GM23248 (cell line): ENCODE results near the gene SMC3. TPM values are rescaled to one million over a fixed set of nuclear protein-coding genes. Genes with fewer than 3 reads are reported as not detected.

ENCODE experiments used
- DNase-seq: peaks from one replicate; pipeline ENCODE4 v3.0.0-alpha.2; 2015
- H2AFZ ChIP-seq: fragments of 200-600 bp; sonication (generic); 2 replicates; pipeline ENCODE4 v1.6.1; 2016; ENCODE audit warnings: antibody characterized with exemption
- H3F3A ChIP-seq: fragments of 200-600 bp; sonication (generic); 2 replicates; pipeline ENCODE4 v1.6.1; 2016; ENCODE audit warnings: mild to moderate bottlenecking, antibody characterized with exemption, mixed run types; ENCODE audit not compliant: insufficient read depth
- H3K27ac ChIP-seq: fragments of 200-600 bp; sonication (generic); 2 replicates; pipeline ENCODE4 v1.5.1; 2016; ENCODE audit warnings: mild to moderate bottlenecking
- H3K27me3 ChIP-seq: fragments of 200-600 bp; sonication (generic); replicated peaks from 2 replicates; pipeline ENCODE4 v1.6.1; 2016; ENCODE audit warnings: mild to moderate bottlenecking; ENCODE audit not compliant: insufficient read depth
- H3K36me3 ChIP-seq: fragments of 200-600 bp; sonication (generic); 2 replicates; pipeline ENCODE4 v1.6.1; 2016; ENCODE audit warnings: low read depth, mild to moderate bottlenecking
- H3K4me1 ChIP-seq: fragments of 200-600 bp; sonication (generic); 2 replicates; pipeline ENCODE4 v1.6.1; 2016; ENCODE audit warnings: mild to moderate bottlenecking; ENCODE audit not compliant: insufficient read depth
- H3K4me2 ChIP-seq: fragments of 200-600 bp; sonication (generic); one replicate; pipeline ENCODE4 v1.6.1; 2016; ENCODE audit warnings: mild to moderate bottlenecking; ENCODE audit not compliant: unreplicated experiment
- H3K4me3 ChIP-seq: fragments of 200-600 bp; sonication (generic); 2 replicates; pipeline ENCODE4 v1.5.1; 2016; ENCODE audit warnings: mild to moderate bottlenecking
- H3K79me2 ChIP-seq: fragments of 200-600 bp; sonication (generic); 2 replicates; pipeline ENCODE4 v1.6.1; 2016; ENCODE audit warnings: mild to moderate bottlenecking; ENCODE audit not compliant: insufficient read depth
- H3K9ac ChIP-seq: fragments of 200-600 bp; sonication (generic); 2 replicates; pipeline ENCODE4 v1.6.1; 2016; ENCODE audit warnings: mild to moderate bottlenecking
- H3K9me2 ChIP-seq: fragments of 200-600 bp; sonication (generic); 2 replicates; pipeline ENCODE4 v1.6.1; 2016; ENCODE audit warnings: mixed run types, mild to moderate bottlenecking, moderate library complexity; ENCODE audit not compliant: insufficient read depth
- H3K9me3 ChIP-seq: fragments of 200-600 bp; sonication (generic); one replicate; pipeline ENCODE4 v1.6.1; 2017; ENCODE audit warnings: low read depth
- H4K20me1 ChIP-seq: fragments of 200-600 bp; sonication (generic); 2 replicates; pipeline ENCODE4 v1.6.0; 2016; ENCODE audit not compliant: insufficient read depth
- EZH2 ChIP-seq: fragments of 200-600 bp; sonication (generic); IDR thresholded peaks from 2 replicates; pipeline ENCODE4 v1.6.1; 2018; ENCODE audit warnings: antibody characterized with exemption, mild to moderate bottlenecking; ENCODE audit not compliant: insufficient read depth, poor library complexity, severe bottlenecking
- EZH2phosphoT487 ChIP-seq: fragments of 200-600 bp; sonication (generic); IDR thresholded peaks from 2 replicates; pipeline ENCODE4 v1.6.1; 2018; ENCODE audit warnings: antibody characterized with exemption, moderate library complexity, mild to moderate bottlenecking, low read depth; ENCODE audit not compliant: insufficient read depth
- WGBS, 2 experiments: methylation state at CpG; one replicate each; pipeline ENCODE4 v1.1.6; 2015 to 2017; ENCODE audit warnings: low lambda C conversion rate in 2 of 2, low coverage in 1 of 2; ENCODE audit errors: missing lambda C conversion rate in 2 of 2; 5-methylcytosine and 5-hydroxymethylcytosine counted together
- in situ Hi-C: fragments of 300-500 bp; cut with MboI; formaldehyde crosslinking; loops from 2 replicates; pipeline ENCODE4 v1.15.0; 2020
- polyA plus RNA-seq: library from polyadenylated mRNA; unstranded; fragments of >200 nt; fragmentation: Nextera tagmentation; extraction: Ambion mirVana; gene quantifications from 2 replicates; pipeline ENCODE4 v1.2.1, GENCODE V29; 2016
- total RNA-seq: library from RNA; depleted of rRNA; stranded (reverse); fragments of >200 nt; shearing (Covaris generic); gene quantifications from 2 replicates; pipeline ENCODE4 v1.2.3, GENCODE V29; 2014

Gene SMC3
- total and polyA plus RNA-seq, 2 experiments from 2014 or later = 17.8 to 60.5 TPM

DNA sequence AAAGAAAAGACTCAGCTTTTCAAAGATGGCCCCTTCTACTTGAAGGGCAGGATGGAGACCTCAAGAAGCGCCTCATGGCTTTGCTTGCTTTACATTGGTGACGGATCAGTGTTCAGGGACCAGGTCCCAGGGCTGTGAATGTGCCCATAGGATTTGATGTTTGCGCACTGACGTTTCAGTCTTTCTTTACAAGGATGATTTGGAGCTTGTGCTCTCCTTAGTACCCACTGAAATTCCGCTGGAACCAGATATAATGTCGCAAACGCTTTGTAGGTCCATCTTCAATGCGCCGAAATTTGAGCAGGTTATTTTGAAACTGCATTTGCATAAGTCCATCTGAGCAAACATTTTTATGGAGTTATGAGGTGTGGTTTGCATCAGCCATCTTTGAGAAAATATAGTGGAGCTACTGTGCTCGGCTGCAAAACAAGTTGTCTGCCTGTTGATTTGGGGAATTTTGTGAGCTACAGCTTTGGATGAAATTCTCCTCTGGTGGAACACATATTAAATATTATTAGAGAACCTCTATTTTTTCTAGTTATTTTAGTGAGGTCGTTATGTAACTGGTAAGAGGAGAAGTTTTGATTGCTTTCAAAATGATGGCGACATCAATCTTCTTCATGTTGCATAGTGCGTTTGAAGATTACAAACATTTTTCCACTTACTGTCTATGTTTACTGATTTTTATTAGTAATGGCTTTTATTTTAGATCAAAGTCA is 79.1 kb downstream of the SMC3 start:
- 77 to 78% methylated on average over 13 of the region's 13 CpGs for WGBS, 2 experiments
- Histone ChIP-seq H3K4me3 (no peak overlapping the region), H3K9me2 (no peaks in the 10 kb centered on the region), H3K4me2 (no peak overlapping the region), H3K36me3 (no peaks in the 10 kb centered on the region), H3K27me3 (peaks cover 61% of the 10 kb centered on the region), H3K4me1 (0 out of 2 replicates have a peak, but pooled peaks cover 4% of the 10 kb centered on the region), H3K27ac (no peak overlapping the region), H3K9ac (no peak overlapping the region), H3F3A (peaks cover 8% of the 10 kb centered on the region; the same call in 1 of the 2 replicates), H3K79me2 (no peaks in the 10 kb centered on the region), H3K9me3 (no peaks in the 10 kb centered on the region), H2AFZ (no peak overlapping the region), H4K20me1 (no peaks in the 10 kb centered on the region)
- DNase-seq = no peak
- TF ChIP-seq EZH2 (no peak), EZH2phosphoT487 (no peak)
- in situ Hi-C loops = no loop called here

DNA sequence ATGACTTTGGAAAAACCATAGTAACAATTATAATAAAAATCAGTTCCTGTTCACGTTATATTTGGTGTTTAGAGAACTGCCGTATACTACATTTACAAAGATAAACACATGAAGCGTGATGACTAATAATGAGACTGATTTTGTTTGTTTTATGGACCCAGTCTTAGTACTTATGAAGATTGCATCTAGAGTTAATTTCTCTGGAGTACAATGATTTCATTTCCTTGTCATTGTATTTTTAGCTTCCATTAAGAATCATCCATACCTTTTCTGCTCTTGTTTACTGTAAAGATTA is 79.6 kb downstream of the SMC3 start:
- Histone ChIP-seq H4K20me1 (no peaks in the 10 kb centered on the region), H3K9me2 (no peaks in the 10 kb centered on the region), H3K27ac (no peak overlapping the region), H3K4me2 (no peak overlapping the region), H3K4me1 (peaks cover 8% of the 10 kb centered on the region; the same call in 1 of the 2 replicates), H3K36me3 (no peaks in the 10 kb centered on the region), H3K9me3 (no peaks in the 10 kb centered on the region), H3K79me2 (no peaks in the 10 kb centered on the region), H3K4me3 (no peak overlapping the region), H2AFZ (no peak overlapping the region), H3K9ac (no peak overlapping the region), H3F3A (peaks cover 13% of the 10 kb centered on the region), H3K27me3 (peaks cover 55% of the 10 kb centered on the region)
- TF ChIP-seq EZH2 (no peak), EZH2phosphoT487 (no peak)
- in situ Hi-C loops = no loop called here
- no peak for DNase-seq
- WGBS, 2 experiments = 77 to 81% methylated on average over 3 of the region's 3 CpGs

DNA sequence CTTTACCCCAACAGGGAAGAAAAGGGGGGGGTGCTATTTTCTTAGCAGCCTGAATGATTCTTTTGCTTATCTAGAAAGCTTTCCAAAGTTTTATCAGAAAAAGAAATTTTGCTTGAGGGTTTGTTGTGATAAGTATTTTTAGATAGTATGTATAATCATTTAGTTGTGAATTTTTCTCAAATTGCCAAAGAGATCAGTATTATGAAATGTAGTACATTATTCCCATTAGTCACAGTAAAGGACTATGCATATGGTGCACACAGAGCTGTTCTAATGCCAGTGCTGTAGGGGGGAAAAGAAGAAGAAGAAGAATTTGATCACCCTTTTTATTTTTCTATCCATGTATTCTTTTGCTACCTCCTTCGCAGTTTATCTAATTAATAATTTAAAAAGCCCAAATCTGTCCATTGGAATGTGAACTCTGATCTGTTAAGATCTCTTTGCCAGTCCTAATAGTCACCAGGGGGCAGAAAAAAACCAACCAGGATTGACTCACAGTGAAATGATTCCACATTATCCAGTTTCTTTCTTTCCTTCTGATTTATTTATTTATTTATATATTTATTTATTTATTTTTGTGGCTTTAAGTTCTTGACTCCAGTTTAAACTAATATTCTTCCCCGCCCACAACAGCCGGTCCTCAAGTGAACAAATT is 81.3 kb downstream of the SMC3 start:
- Histone ChIP-seq H3K9ac (no peak overlapping the region), H3F3A (peaks cover 17% of the 10 kb centered on the region), H3K27me3 (peaks cover 39% of the 10 kb centered on the region), H3K79me2 (no peaks in the 10 kb centered on the region), H3K9me3 (no peaks in the 10 kb centered on the region), H3K27ac (no peak overlapping the region), H4K20me1 (no peaks in the 10 kb centered on the region), H3K36me3 (no peaks in the 10 kb centered on the region), H2AFZ (no peak overlapping the region), H3K4me3 (no peak overlapping the region), H3K4me1 (peaks cover 6% of the 10 kb centered on the region; the same call in 1 of the 2 replicates), H3K4me2 (no peak overlapping the region), H3K9me2 (no peaks in the 10 kb centered on the region)
- whole genome bisulfite sequencing, 2 experiments = 78 to 90% methylated on average over 3 of the region's 3 CpGs
- TF ChIP-seq EZH2phosphoT487 (no peak), EZH2 (no peak)
- in situ Hi-C loops = no loop called here
- DNase-seq = peak; percentile 50

DNA sequence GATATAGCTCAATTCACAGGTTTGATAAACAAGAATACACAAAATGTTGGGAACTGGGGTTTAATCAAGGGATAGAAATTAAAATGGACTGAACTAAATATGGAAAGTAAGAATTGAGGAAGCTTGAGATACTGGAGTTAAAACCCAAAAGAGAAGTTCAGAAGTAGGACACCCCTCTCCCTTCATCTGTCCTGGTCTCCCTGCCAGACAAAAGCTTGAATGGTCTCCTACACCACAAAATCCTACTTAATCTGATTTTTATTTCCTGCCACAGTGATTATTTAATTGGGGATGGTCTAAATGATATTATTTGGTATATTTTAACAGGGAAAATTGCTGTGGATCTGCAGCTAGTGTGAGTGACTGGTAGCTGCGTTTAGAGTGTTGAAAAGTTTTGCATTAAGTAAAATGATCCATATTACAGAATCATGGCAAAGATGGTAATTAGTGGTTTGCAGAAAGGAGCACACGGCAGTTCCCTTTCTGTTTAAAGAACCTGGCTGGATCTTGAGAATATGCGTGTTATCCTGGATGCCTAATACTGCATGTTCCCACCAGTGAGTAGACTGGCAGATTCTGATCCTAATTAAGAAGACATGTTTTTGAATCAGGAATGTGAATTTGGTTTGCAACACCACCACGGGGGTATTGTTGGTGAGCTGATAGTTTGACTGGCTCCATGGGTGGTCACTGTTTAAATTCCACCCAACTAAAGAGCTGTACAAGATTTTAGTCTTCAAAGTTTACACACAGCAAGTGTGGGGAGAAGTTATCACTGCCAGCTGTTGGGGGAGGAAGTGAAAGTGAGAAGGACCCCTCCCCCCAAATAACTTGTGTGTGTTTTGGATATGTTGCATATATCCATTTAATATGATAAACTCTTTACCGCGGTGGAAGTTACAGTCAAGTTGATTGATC is 82.1 kb downstream of the SMC3 start:
- Histone ChIP-seq H3K27ac (no peak overlapping the region), H3K27me3 (peaks cover 37% of the 10 kb centered on the region), H3F3A (peaks cover 17% of the 10 kb centered on the region), H2AFZ (no peak overlapping the region), H3K4me1 (peaks cover 6% of the 10 kb centered on the region; the same call in 1 of the 2 replicates), H3K9ac (no peak overlapping the region), H3K9me3 (no peaks in the 10 kb centered on the region), H3K36me3 (no peaks in the 10 kb centered on the region), H3K4me3 (no peak overlapping the region), H3K9me2 (no peaks in the 10 kb centered on the region), H4K20me1 (no peaks in the 10 kb centered on the region), H3K79me2 (no peaks in the 10 kb centered on the region), H3K4me2 (no peak overlapping the region)
- in situ Hi-C loops = no loop called here
- TF ChIP-seq EZH2 (no peak), EZH2phosphoT487 (no peak)
- DNase-seq = no peak
- WGBS, 2 experiments = 73 to 80% methylated on average over 6 of the region's 6 CpGs
